Measurements from ENCODE around the gene DPP8. TPM values are rescaled to one million over a fixed set of nuclear protein-coding genes. Genes with fewer than 3 reads are reported as not detected.

The DPP8 gene
- total RNA-seq, 1 experiment from 2014 or later = 22.9 TPM

GRCh38 chr15:65535192-65535591 is 17.7 kb upstream of the DPP8 start:
- DNase-seq = no peak
- Mint-ChIP-seq H3K4me3 (ENCODE audit: unreplicated experiment) (no peak overlapping the region), H3K27me3 (ENCODE audit: insufficient read depth, unreplicated experiment) (no peaks in the 10 kb centered on the region), H3K36me3 (ENCODE audit: insufficient read depth, unreplicated experiment) (peaks cover 6% of the 10 kb centered on the region), H3K4me1 (ENCODE audit: low read depth, unreplicated experiment) (peaks cover 27% of the 10 kb centered on the region), H3K9me3 (ENCODE audit: unreplicated experiment) (no peaks in the 10 kb centered on the region), H3K27ac (ENCODE audit: unreplicated experiment) (peak overlapping the region; percentile 10)
- intact Hi-C loops (cut with micrococcal nuclease; ENCODE audit: unreplicated experiment) = no loop called here
- Histone ChIP-seq H3K36me3 (ENCODE audit: control insufficient read depth, insufficient read depth, low read length) (no peaks in the 10 kb centered on the region), H3K27me3 (replicated peaks; ENCODE audit: control insufficient read depth, insufficient read depth, low read length) (no peaks in the 10 kb centered on the region), H3K4me3 (ENCODE audit: low read depth, low read length) (no peak overlapping the region), H3K9me3 (no peaks in the 10 kb centered on the region), H3K4me1 (peaks cover 17% of the 10 kb centered on the region)
- no TSS peak for BruUV-seq (replicated peaks)
- POLR2A ChIA-PET = no interaction called here
- CTCF ChIA-PET = no interaction called here
- TF ChIP-seq CTCF (IDR thresholded peaks at IDR 0.05; ENCODE audit: insufficient read depth in 1 of 2, low read depth in 1 of 2, low read length in 1 of 2, severe bottlenecking in 1 of 2, unreplicated experiment in 1 of 2) = no peak

GRCh38 chr15:65533057-65533756 is 15.7 kb upstream of the DPP8 start:
- Mint-ChIP-seq H3K27ac (ENCODE audit: unreplicated experiment) (peak overlapping the region; percentile 27), H3K4me3 (ENCODE audit: unreplicated experiment) (peak overlapping the region; percentile 67), H3K4me1 (ENCODE audit: low read depth, unreplicated experiment) (peaks cover 33% of the 10 kb centered on the region), H3K9me3 (ENCODE audit: unreplicated experiment) (no peaks in the 10 kb centered on the region), H3K36me3 (ENCODE audit: insufficient read depth, unreplicated experiment) (peaks cover 11% of the 10 kb centered on the region), H3K27me3 (ENCODE audit: insufficient read depth, unreplicated experiment) (no peaks in the 10 kb centered on the region)
- Histone ChIP-seq H3K4me3 (ENCODE audit: low read depth, low read length) (no peak overlapping the region), H3K4me1 (peaks cover 17% of the 10 kb centered on the region), H3K27me3 (replicated peaks; ENCODE audit: control insufficient read depth, insufficient read depth, low read length) (no peaks in the 10 kb centered on the region), H3K9me3 (no peaks in the 10 kb centered on the region), H3K36me3 (ENCODE audit: control insufficient read depth, insufficient read depth, low read length) (no peaks in the 10 kb centered on the region)
- ChIA-PET CTCF (no interaction called here), POLR2A (no interaction called here)
- no peak for DNase-seq
- no TSS peak for BruUV-seq (replicated peaks)
- intact Hi-C loops (cut with micrococcal nuclease; ENCODE audit: unreplicated experiment) = no loop called here
- TF ChIP-seq CTCF (IDR thresholded peaks at IDR 0.05; ENCODE audit: insufficient read depth in 1 of 2, low read depth in 1 of 2, low read length in 1 of 2, severe bottlenecking in 1 of 2, unreplicated experiment in 1 of 2) = no peak

- no peaks in the 10 kb centered on the region for H3K9me3 Mint-ChIP-seq (ENCODE audit: unreplicated experiment)
- Histone ChIP-seq H3K4me1 (peaks cover 17% of the 10 kb centered on the region), H3K36me3 (ENCODE audit: control insufficient read depth, insufficient read depth, low read length) (no peaks in the 10 kb centered on the region), H3K27me3 (replicated peaks; ENCODE audit: control insufficient read depth, insufficient read depth, low read length) (no peaks in the 10 kb centered on the region), H3K9me3 (no peaks in the 10 kb centered on the region), H3K4me3 (ENCODE audit: low read depth, low read length) (no peak overlapping the region)
- ChIA-PET CTCF (interaction anchor here (0.5 kb wide), 2 partner anchors 16 to 32 kb away, joined by 3 to 6 read pairs; no protein-coding TSS in a partner anchor), POLR2A (no interaction called here)
- H3K27me3 Mint-ChIP-seq (ENCODE audit: insufficient read depth, unreplicated experiment) = no peaks in the 10 kb centered on the region
- H3K27ac Mint-ChIP-seq (ENCODE audit: unreplicated experiment) = peak overlapping the region; percentile 27
- TF ChIP-seq CTCF (IDR thresholded peaks at IDR 0.05; ENCODE audit: insufficient read depth in 1 of 2, low read depth in 1 of 2, low read length in 1 of 2, severe bottlenecking in 1 of 2, unreplicated experiment in 1 of 2) = no peak
- H3K4me1 Mint-ChIP-seq (ENCODE audit: low read depth, unreplicated experiment) = peaks cover 33% of the 10 kb centered on the region
- peak overlapping the region; percentile 67 for H3K4me3 Mint-ChIP-seq (ENCODE audit: unreplicated experiment)
- DNase-seq = no peak
- peaks cover 11% of the 10 kb centered on the region for H3K36me3 Mint-ChIP-seq (ENCODE audit: insufficient read depth, unreplicated experiment)
- intact Hi-C loops (cut with micrococcal nuclease; ENCODE audit: unreplicated experiment) = no loop called here
- BruUV-seq (replicated peaks) = TSS peak; percentile 15
Measured at GRCh38 chr15:65532738-65533051, 15.2 kb upstream of the DPP8 start.
